Measurements from ENCODE around the gene QKI. TPM values are rescaled to one million over a fixed set of nuclear protein-coding genes. Genes with fewer than 3 reads are reported as not detected.
"Not testable (repeated sequence)": the region's sequence is repeated elsewhere in the genome, so short reads cannot be mapped to it uniquely, and the experiment has no call there.

Gene QKI
- total and polyA plus RNA-seq, 2 of the 8 experiments (the other 6 are each of a cell fraction or from before 2014, with no cell fraction given) = 181 to 183 TPM

GRCh38 chr6:163439390-163439789 lies 24.9 kb downstream of the QKI start:
- H3K4ac ChIP-seq (replicated peaks; ENCODE audit: insufficient read length, low read depth, low read length); H2AK5ac ChIP-seq (ENCODE audit: low read depth, low read length); H3K14ac ChIP-seq (ENCODE audit: insufficient read length); POLR2A ChIA-PET (ENCODE audit: partially characterized antibody); H4K91ac ChIP-seq (replicated peaks; ENCODE audit: insufficient read length, low read length); H2BK20ac ChIP-seq (ENCODE audit: low read length); H2BK12ac ChIP-seq (ENCODE audit: low read depth, low read length); H3K36me3 ChIP-seq (ENCODE audit: control insufficient read depth in 2 of 4, insufficient read depth in 4 of 4, low read length in 3 of 4); H3K9ac ChIP-seq (replicated peaks in 1 of 4; ENCODE audit: extremely low read depth in 1 of 4, low read depth in 3 of 4, low read length in 3 of 4); H3K27me3 ChIP-seq (replicated peaks in 1 of 4; ENCODE audit: control insufficient read depth in 3 of 4, extremely low read depth in 1 of 4, insufficient read depth in 3 of 4, low read length in 3 of 4); H3K18ac ChIP-seq (ENCODE audit: extremely low read depth, low read length); H3K4me3 ChIP-seq (ENCODE audit: extremely low read depth in 1 of 4, insufficient read depth in 2 of 4, low read depth in 3 of 4, low read length in 4 of 4); H3K4me1 ChIP-seq (replicated peaks in 1 of 4; ENCODE audit: control insufficient read depth in 3 of 4, insufficient read depth in 4 of 4, low read length in 3 of 4); H2BK120ac ChIP-seq (replicated peaks; ENCODE audit: low read depth, low read length); DNase-seq (ENCODE audit: low read depth in 1 of 2, low spot score in 2 of 2); H2BK15ac ChIP-seq (ENCODE audit: low read length); H2BK5ac ChIP-seq (ENCODE audit: low read depth, low read length); H3K56ac ChIP-seq (replicated peaks; ENCODE audit: insufficient read length, low read depth, low read length); H3K4me2 ChIP-seq (ENCODE audit: insufficient read depth in 1 of 2, low read depth in 2 of 2, low read length in 2 of 2); H4K8ac ChIP-seq (ENCODE audit: extremely low read depth, insufficient read depth, low read length); H3K27ac ChIP-seq (ENCODE audit: low read depth, low read length); H2AFZ ChIP-seq (ENCODE audit: low read length); H3K23me2 ChIP-seq (ENCODE audit: low read depth, low read length); H4K5ac ChIP-seq (ENCODE audit: insufficient read length, low read depth, low read length); FAIRE-seq; H3K9me3 ChIP-seq (ENCODE audit: insufficient read depth in 2 of 2, low read depth in 1 of 2, low read length in 1 of 2); H3K79me1 ChIP-seq (ENCODE audit: low read depth, low read length); H3K23ac ChIP-seq (ENCODE audit: insufficient read length): not testable (repeated sequence)
- Histone ChIP-seq H4K20me1 (replicated peaks in 1 of 2; ENCODE audit: control insufficient read depth in 1 of 2, insufficient read depth in 2 of 2, low read length in 2 of 2) (peaks cover 8 to 22% of the 10 kb centered on the region in 2 experiments), H3K79me2 (ENCODE audit: control insufficient read depth in 1 of 2, insufficient read depth in 2 of 2, low read length in 2 of 2) (peaks cover 30 to 100% of the 10 kb centered on the region in 2 experiments)
- 87% methylated on average over 8 of the region's 10 CpGs; no CpG with 5 or more reads in 1 of the 2 experiments for whole genome bisulfite sequencing, 2 experiments (ENCODE audit: extremely low coverage in 1 of 2, insufficient coverage in 1 of 2, insufficient read length in 1 of 2, insufficient replicate concordance in 2 of 2, low coverage in 1 of 2, low lambda C conversion rate in 2 of 2, missing lambda C conversion rate in 1 of 2)
- CTCF ChIA-PET (ENCODE audit: partially characterized antibody) = interaction anchor here (0.9 kb wide), 1 partner anchor 10 kb away, joined by 3 read pairs; no protein-coding TSS in a partner anchor
